MM.1S (cell line): Measurements from ENCODE around the gene CHCHD4.

ENCODE experiments used
- DNase-seq: peaks from one replicate; pipeline ENCODE4 v3.0.0-alpha.2; 2015
- H2AFZ ChIP-seq: fragments of 300-600 bp; sonication (generic); 2 replicates; pipeline ENCODE4 v1.6.0; 2016; ENCODE audit warnings: antibody characterized with exemption, low read length
- H3F3A ChIP-seq: fragments of 300-600 bp; sonication (generic); 2 replicates; pipeline ENCODE4 v1.6.1; 2016; ENCODE audit warnings: mild to moderate bottlenecking, antibody characterized with exemption, low read length, moderate library complexity, mixed read lengths; ENCODE audit not compliant: insufficient read depth
- H3K27ac ChIP-seq: fragments of 300-600 bp; sonication (generic); 2 replicates; pipeline ENCODE4 v1.5.1; 2016; ENCODE audit warnings: mild to moderate bottlenecking, low read length
- H3K27me3 ChIP-seq: fragments of 300-600 bp; sonication (generic); replicated peaks from 2 replicates; pipeline ENCODE4 v1.6.0; 2016; ENCODE audit warnings: low read length; ENCODE audit not compliant: insufficient read depth
- H3K36me3 ChIP-seq: fragments of 300-600 bp; sonication (generic); replicated peaks from 2 replicates; pipeline ENCODE4 v1.6.1; 2016; ENCODE audit warnings: mild to moderate bottlenecking, low read length, mixed read lengths; ENCODE audit not compliant: insufficient read depth
- H3K4me1 ChIP-seq: fragments of 300-600 bp; sonication (generic); 2 replicates; pipeline ENCODE4 v1.6.1; 2016; ENCODE audit warnings: low read length, mixed read lengths
- H3K4me2 ChIP-seq: fragments of 300-600 bp; sonication (generic); 2 replicates; pipeline ENCODE4 v1.6.0; 2016; ENCODE audit warnings: low read depth, low read length
- H3K4me3 ChIP-seq: fragments of 300-600 bp; sonication (generic); 2 replicates; pipeline ENCODE4 v1.5.1; 2016; ENCODE audit warnings: low read length, mixed read lengths
- H3K79me2 ChIP-seq: fragments of 300-600 bp; sonication (generic); 2 replicates; pipeline ENCODE4 v1.6.1; 2016; ENCODE audit warnings: mixed run types, low read length, mixed read lengths
- H3K9ac ChIP-seq: fragments of 300-600 bp; sonication (generic); 2 replicates; pipeline ENCODE4 v1.6.1; 2016; ENCODE audit warnings: low read length, mixed read lengths
- H3K9me2 ChIP-seq: fragments of 300-600 bp; sonication (generic); replicated peaks from 2 replicates; pipeline ENCODE4 v1.6.1; 2016; ENCODE audit warnings: mild to moderate bottlenecking, low read length, mixed read lengths; ENCODE audit not compliant: insufficient read depth
- H3K9me3 ChIP-seq: fragments of 300-600 bp; sonication (generic); replicated peaks from 2 replicates; pipeline ENCODE4 v1.6.1; 2016; ENCODE audit warnings: mild to moderate bottlenecking, low read length, mixed read lengths; ENCODE audit not compliant: insufficient read depth
- H4K20me1 ChIP-seq: fragments of 300-600 bp; sonication (generic); 2 replicates; pipeline ENCODE4 v1.6.1; 2016; ENCODE audit warnings: mild to moderate bottlenecking, low read length, moderate library complexity, mixed read lengths; ENCODE audit not compliant: insufficient read depth
- EZH2 ChIP-seq: fragments of 300-600 bp; sonication (generic); optimal IDR thresholded peaks from 2 replicates; pipeline ENCODE3; 2017; ENCODE audit warnings: low read depth, mild to moderate bottlenecking, antibody characterized with exemption, low read length, mixed read lengths
- EZH2phosphoT487 ChIP-seq: fragments of 300-600 bp; sonication (generic); IDR thresholded peaks from 2 replicates; pipeline ENCODE4 v1.6.1; 2018; ENCODE audit warnings: antibody characterized with exemption, low read length
- TF ChIP-seq, protein P1 (sequence below): fragments of 300-600 bp; sonication (generic); IDR thresholded peaks from 2 replicates; pipeline ENCODE4 v1.5.1; 2016; ENCODE audit warnings: antibody characterized with exemption, low read length, mixed read lengths

The CHCHD4 gene

GRCh38 chr3:14137004-14137403, 12.3 kb upstream of the CHCHD4 start:
- Histone ChIP-seq H2AFZ (no peak overlapping the region), H4K20me1 (no peaks in the 10 kb centered on the region), H3K27me3 (no peaks in the 10 kb centered on the region), H3K4me1 (no peaks in the 10 kb centered on the region), H3K9me2 (no peaks in the 10 kb centered on the region), H3K4me2 (no peak overlapping the region), H3K4me3 (no peak overlapping the region), H3F3A (no peaks in the 10 kb centered on the region), H3K27ac (no peak overlapping the region), H3K9me3 (no peaks in the 10 kb centered on the region), H3K79me2 (no peaks in the 10 kb centered on the region), H3K36me3 (peaks cover 7% of the 10 kb centered on the region; the same call in 1 of the 2 replicates), H3K9ac (no peak overlapping the region)
- TF ChIP-seq EZH2 (no peak), EZH2phosphoT487 (no peak)
- TF ChIP-seq, protein P1, sequence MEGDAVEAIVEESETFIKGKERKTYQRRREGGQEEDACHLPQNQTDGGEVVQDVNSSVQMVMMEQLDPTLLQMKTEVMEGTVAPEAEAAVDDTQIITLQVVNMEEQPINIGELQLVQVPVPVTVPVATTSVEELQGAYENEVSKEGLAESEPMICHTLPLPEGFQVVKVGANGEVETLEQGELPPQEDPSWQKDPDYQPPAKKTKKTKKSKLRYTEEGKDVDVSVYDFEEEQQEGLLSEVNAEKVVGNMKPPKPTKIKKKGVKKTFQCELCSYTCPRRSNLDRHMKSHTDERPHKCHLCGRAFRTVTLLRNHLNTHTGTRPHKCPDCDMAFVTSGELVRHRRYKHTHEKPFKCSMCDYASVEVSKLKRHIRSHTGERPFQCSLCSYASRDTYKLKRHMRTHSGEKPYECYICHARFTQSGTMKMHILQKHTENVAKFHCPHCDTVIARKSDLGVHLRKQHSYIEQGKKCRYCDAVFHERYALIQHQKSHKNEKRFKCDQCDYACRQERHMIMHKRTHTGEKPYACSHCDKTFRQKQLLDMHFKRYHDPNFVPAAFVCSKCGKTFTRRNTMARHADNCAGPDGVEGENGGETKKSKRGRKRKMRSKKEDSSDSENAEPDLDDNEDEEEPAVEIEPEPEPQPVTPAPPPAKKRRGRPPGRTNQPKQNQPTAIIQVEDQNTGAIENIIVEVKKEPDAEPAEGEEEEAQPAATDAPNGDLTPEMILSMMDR, result no peak
- DNase-seq, result no peak

- no peaks in the 10 kb centered on the region for H3K9me2 ChIP-seq
- no peak overlapping the region for H3K4me2 ChIP-seq
- H3K27ac ChIP-seq, result no peak overlapping the region
- H3K79me2 ChIP-seq, result 0 out of 2 replicates have a peak, but pooled peaks cover 3% of the 10 kb centered on the region
- H3K9ac ChIP-seq, result no peak overlapping the region
- DNase-seq, result no peak
- H2AFZ ChIP-seq, result no peak overlapping the region
- no peaks in the 10 kb centered on the region for H4K20me1 ChIP-seq
- no peak overlapping the region for H3K4me3 ChIP-seq
- no peaks in the 10 kb centered on the region for H3F3A ChIP-seq
- TF ChIP-seq EZH2, result no peak
- TF ChIP-seq EZH2phosphoT487, result no peak
- TF ChIP-seq, protein P1, result no peak
- H3K9me3 ChIP-seq, result no peaks in the 10 kb centered on the region
- no peaks in the 10 kb centered on the region for H3K27me3 ChIP-seq
- H3K4me1 ChIP-seq, result no peaks in the 10 kb centered on the region
- peaks cover 13% of the 10 kb centered on the region for H3K36me3 ChIP-seq
These were observed 10.9 kb upstream of the CHCHD4 start for GRCh38 chr3:14135581-14135980.

GRCh38 chr3:14134291-14134690, 9.6 kb upstream of the CHCHD4 start:
- H3K9me3 ChIP-seq, result no peaks in the 10 kb centered on the region
- no peak for DNase-seq
- no peak overlapping the region for H3K4me2 ChIP-seq
- TF ChIP-seq, protein P1, result no peak
- TF ChIP-seq EZH2 (no peak), EZH2phosphoT487 (no peak)
- no peaks in the 10 kb centered on the region for H3K27me3 ChIP-seq
- peaks cover 17% of the 10 kb centered on the region for H3K36me3 ChIP-seq
- no peaks in the 10 kb centered on the region for H3F3A ChIP-seq
- peaks cover 6% of the 10 kb centered on the region; the same call in 1 of the 2 replicates for H3K79me2 ChIP-seq
- no peaks in the 10 kb centered on the region for H3K9me2 ChIP-seq
- H2AFZ ChIP-seq, result no peak overlapping the region
- no peak overlapping the region for H3K4me3 ChIP-seq
- no peaks in the 10 kb centered on the region for H3K4me1 ChIP-seq
- H3K27ac ChIP-seq, result no peak overlapping the region
- no peak overlapping the region for H3K9ac ChIP-seq
- H4K20me1 ChIP-seq, result no peaks in the 10 kb centered on the region
